ENCODE measurements around the gene PTPRM.

- TF ChIP-seq CTCF (IDR thresholded peaks at IDR 0.05) (no peak), POLR2A (IDR thresholded peaks at IDR 0.05) (no peak)
Observed at GRCh38 chr18:7562491-7562890, 4.6 kb upstream of the PTPRM start.
